ENCODE results near the gene WDR37.
"Not testable (repeated sequence)": the region's sequence is repeated elsewhere in the genome, so short reads cannot be mapped to it uniquely, and the experiment has no call there.

Gene WDR37

DNA sequence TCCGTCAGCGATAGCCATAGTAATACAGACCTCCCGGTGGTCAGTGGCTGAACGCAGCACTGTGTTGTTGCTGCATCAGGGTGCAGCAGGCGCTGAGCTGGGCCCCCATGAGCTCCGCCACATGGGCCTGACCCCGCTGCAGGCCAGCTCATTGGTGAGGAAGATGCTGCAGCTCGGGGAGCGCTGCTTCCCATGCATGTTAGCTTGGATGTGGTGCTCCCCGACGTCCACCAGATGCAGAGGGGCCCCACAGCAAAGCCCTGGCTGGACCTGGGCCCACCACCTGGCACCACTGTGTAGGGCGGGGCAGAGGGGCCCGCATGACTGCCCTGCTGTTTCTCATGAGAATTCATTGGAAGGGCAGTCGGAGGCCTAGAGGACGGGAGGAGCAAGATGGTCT lies 50.8 kb downstream of the WDR37 start:
- DNase-seq (ENCODE audit: low spot score) = no peak

DNA sequence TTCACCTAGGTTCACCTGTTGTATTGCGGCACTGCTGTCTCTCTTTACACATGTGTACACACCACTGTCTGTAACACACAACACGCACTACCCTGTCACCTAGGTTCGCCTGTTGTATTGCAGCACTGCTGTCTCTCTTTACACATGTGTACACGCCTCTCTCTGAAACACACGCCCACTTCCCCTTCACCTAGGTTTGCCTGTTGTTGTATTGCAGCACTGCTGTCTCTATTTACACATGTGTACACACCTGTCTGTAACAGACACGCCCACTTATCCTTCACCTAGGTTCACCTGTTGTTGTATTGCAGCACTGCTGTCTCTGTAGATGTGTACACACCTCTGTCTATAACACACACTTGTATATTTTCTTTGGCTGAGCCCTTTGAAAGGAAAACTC lies 51.5 kb downstream of the WDR37 start:
- DNase-seq (ENCODE audit: low spot score) = no peak

DNA sequence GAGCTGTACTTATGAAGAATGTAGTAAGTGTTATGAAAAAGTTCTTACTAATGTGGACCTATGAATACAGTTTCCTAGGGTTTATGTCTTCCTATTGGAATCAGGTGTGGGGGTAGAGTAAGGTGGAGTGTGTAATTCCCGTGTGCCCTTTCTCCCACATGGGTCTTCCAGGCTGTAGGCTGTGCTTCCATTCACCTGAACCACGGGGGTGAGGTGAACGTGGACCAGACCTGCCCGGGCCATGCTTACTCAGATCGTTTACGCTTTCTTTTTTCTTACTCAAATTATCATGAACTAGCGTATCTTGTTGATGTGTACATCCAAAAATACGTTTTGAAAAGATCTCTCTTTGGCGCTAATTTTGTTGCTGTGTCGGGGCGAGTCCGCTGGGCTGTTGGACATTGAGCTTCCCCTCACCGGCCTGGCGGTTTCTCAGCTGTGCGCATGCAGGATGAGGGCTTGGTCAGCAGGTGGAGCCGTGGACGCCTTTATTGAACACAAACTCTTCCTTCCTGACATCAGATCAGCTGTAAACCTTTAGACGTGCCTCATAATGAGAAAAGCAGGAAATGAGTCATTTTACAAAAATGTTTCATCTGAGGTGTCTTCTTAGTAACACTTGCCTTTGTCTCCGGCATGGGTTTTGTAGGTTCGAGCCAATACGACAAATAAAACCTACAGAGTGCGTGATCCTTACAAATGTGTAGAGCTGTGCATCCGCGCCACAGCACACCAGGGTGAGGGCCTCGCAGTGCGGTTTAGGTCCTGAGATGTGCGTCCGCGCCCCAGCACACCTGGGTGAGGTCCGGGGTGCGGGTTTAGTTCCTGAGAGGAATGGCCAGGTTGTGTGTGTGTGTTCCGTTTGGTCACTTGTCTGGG lies 53.8 kb downstream of the WDR37 start:
- peak; percentile 97 for DNase-seq (ENCODE audit: low spot score)

DNA sequence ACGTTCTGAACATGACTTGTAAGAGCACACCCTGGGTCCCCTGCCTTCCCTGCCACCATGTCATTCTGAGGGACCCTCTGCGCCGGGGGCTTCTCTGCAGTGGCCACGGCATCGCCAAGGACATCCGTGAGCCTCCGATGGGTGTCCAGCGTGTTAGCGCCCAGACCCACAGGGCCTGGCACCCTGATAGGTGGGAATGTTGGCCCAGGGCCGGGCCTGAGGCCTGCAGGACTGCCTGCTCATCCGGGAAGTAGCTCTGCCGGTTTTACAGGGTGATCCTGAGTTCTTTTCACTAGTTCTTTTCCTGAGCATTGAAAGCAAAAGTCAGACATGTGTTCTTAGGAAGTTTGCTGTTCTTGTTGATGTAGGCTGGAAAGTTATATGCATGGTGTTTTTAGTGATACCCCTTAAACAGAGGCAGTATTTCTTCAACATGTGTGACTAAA lies 54.5 kb downstream of the WDR37 start:
- no peak for DNase-seq (ENCODE audit: low spot score)

DNA sequence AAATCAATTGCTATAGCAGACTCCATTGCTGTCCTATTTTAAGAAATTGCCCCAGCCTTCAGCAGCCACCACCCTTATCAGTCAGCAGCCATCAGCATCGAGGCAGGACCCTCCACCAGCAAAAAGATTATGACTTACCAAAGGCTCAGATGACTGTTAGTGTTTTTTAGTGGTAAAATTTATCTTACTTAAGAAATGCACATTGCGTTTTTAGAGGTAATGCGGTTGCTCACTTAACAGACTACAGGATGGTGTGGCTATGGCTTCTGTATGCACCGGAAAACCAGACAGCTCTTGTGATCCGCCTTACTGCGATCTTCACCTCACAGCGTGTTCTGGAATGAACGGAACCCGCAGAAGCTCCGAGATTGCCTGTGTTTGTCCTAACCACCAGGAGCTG lies 58.1 kb downstream of the WDR37 start:
- DNase-seq (ENCODE audit: low spot score) = no peak

DNA sequence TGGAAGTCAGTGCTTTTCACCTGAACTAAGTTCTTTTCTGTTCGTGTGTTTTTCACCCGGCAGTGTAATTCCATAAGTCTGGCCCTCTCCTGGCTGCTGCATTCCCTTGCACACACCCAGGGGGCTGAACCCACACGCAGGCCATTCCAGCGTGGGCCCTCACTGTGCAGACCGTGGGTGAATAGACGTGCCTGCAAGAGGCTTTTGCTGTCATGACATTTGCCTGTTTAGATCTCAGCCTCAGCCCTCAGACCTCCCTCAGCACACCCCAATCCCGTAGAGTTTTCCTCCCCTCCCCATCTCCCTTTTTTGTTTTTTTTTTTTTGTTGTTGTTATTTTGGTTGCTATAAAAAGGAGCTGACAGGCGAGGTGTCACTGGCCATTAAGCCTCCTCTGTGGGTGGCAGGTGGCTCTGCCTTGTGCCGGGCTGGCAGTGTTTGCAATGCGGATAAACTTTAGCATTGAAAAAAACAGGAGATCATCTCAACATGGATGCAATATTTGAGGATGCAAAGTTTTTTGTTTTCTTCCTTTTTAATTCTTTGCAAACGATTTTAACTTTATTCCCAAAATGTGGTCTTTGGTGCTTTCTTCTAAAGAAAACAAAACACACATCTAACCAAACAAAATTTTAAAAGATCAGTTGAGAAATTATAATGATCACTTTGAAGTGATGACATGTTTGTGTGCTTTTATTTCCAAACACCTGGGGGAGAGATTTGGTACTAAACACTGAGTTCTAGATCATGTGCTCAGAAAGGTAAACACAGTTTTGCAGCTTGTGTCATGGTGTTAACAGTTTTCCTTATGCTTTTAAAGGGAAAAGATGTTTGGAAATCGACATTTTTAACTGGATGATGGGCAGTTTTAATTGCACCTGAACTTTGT lies 58.8 kb downstream of the WDR37 start:
- DNase-seq (ENCODE audit: low spot score) = no peak

DNA sequence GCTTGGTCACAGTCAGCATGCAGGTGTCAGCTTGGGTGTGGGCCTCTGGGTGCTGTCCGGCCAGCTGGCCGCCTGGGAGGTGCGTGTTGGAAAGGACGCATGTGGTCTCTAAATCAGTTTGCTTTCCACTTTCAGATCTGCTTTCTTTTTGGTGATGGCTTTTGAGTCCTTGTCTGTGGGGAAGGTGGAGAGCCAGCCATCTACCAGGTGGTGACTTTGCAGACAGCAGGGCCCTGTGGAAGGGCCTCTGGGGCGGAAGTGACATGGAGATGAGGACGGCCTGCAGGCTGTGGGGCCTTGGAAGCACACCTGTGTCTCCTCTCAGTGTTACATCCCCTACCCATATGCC lies 59.4 kb downstream of the WDR37 start:
- DNase-seq (ENCODE audit: low spot score) = no peak

DNA sequence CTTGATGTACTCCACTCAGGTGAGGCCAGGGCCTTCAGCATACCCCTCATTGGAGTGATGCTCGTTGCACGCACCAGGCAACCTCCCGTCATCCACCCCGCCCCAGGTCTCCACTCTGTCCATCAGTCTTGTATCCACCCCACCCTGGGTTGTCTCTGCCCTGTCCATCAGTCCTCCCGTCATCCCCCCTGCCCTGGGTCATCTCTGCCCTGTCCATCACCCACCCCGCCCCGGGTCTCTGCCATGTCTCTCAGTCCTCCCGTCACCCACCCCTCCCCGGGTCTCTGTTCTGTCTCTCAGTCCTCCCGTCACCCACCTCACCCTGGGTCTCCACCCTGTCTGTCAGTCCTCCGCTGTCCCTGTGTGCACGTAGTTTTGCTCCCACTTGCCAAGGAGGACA lies 59.9 kb downstream of the WDR37 start:
- DNase-seq (ENCODE audit: low spot score) = no peak

DNA sequence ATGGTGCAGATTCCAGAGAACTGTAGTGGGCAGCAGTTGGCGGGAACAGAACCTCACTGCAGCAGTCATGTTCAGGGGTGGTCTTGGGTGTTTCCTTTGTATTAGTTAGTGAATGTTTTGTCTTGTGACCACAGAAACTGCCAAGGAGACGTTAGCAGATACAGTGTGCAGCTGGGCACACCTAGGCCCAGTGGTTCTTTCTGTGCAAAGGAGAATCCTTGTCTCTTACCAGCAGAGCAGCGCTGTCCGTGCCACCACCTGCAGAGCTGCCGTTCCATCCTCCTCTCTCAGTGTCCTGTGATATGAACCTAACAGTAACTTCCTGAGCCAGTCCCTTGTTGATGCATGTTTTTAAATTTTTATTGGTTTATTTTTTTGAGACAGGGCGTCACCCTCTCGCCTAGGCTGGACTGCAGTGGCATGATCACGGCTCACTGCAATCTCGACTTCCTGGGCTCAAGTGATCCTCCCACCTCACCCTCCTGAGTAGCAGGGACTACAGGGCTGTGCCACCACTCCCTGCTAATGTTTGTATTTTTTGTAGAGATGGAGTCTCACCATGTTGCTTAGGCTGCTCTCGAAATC lies 60.6 kb downstream of the WDR37 start:
- DNase-seq (ENCODE audit: low spot score) = no peak

DNA sequence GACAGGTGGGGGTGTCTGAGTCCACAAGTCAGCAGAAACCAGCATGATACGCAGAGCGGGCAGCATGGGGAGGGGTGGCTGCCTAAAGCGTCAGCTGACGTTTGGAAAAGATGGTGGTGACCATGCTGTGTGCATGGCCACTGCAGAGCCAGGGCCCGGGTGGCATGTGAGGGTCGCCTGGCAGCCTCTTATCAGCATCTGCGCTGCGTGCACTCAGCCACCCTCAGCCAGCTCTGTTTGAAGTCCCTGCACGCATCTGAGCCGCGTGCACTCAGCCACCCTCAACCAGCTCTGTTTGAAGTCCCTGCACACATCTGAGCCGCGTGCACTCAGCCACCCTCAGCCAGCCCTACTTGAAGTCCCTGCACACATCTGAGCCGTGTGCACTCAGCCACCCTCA lies 61.5 kb downstream of the WDR37 start:
- no peak for DNase-seq (ENCODE audit: low spot score)

DNA sequence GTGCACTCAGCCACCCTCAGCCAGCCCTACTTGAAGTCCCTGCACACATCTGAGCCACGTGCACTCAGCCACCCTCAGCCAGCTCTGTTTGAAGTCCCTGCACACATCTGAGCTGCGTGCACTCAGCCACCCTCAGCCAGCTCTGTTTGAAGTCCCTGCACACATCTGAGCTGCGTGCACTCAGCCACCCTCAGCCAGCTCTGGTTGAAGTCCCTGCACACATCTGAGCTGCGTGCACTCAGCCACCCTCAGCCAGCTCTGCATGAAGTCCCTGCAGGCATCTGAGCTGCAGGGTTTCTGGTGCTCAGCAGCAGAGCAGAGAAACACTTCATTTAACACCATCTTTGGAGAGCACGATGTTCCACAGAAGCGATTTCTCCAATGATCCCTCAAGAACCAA lies 62.1 kb downstream of the WDR37 start:
- not testable (repeated sequence) for DNase-seq (ENCODE audit: low spot score)

DNA sequence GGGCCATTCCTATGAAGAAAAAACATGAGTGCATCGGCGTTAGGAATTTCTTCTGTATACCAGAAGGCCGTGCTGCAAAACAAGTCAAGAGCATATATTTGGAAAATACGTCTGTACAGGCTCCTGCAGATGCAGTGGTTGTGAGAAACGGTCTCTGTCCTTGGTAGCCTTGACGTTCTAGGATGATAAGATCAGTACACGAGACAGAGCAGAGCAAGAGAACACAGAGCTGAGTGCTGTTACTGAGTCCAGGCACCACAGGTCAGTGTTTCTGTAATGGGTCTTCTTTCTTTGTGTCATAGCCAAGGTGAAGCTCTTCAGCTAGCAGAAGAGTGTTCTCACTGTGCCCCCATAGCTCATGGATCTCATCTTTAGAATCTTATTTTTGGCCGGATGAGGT lies 62.8 kb downstream of the WDR37 start:
- DNase-seq (ENCODE audit: low spot score) = no peak

DNA sequence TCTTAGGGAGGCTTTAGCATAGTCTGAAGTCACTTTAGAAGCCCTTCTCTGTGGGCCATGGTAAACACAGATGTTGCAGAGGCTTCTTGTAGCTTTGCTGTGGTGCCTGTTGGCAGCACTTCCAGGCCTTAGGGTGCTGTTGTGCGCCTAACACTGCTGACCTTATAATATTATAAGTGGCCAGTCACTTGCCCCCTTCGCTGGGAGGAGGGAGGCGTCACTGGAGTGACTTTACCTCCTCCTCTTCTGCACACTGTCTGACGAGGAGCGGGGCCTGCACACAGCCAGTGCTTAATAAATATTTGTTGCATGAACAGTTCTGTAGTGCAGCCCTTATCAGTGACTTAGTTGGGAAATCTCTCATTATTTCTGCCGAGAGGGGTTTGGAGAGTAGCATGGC lies 63.3 kb downstream of the WDR37 start:
- DNase-seq (ENCODE audit: low spot score) = no peak

DNA sequence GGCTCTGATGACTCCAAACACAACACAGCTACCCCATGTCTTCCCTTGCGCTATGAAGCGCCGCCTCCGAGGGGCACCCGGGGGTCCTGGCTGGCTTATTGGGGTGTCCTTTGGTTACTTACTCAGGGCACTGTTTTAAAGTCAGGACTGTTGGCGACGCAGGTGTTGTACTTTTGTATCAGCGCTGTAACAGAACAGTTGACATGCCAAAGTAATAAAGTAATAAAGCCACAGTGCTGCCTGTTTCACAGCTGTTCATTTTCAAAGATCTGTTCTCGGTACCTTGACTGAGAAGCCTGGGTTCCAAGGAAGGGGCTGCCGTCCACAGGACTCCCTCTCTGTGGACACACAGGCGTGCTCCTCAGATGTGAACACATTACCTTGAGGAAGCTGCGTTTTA lies 64.1 kb downstream of the WDR37 start:
- DNase-seq (ENCODE audit: low spot score) = no peak

DNA sequence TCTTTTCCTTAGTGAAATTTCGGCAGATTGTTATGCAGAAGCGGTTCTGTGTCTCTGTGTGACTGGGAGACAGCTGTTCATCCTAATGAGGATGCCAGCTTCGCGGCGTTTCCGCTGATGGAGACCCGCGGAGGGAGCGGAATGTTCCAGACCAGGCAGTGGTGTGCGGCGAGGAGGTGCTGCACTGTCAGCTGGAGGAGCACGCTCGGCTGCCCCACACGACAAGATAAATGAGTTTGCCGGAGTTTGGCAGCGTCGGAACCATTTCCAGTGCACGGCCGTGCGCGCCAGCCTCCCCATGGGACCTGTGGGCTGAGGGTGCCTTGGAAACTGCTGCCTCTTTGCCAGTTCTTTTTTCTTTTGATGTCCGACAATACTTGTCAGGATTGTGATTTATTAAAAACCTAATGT lies 64.6 kb downstream of the WDR37 start:
- no peak for DNase-seq (ENCODE audit: low spot score)

DNA sequence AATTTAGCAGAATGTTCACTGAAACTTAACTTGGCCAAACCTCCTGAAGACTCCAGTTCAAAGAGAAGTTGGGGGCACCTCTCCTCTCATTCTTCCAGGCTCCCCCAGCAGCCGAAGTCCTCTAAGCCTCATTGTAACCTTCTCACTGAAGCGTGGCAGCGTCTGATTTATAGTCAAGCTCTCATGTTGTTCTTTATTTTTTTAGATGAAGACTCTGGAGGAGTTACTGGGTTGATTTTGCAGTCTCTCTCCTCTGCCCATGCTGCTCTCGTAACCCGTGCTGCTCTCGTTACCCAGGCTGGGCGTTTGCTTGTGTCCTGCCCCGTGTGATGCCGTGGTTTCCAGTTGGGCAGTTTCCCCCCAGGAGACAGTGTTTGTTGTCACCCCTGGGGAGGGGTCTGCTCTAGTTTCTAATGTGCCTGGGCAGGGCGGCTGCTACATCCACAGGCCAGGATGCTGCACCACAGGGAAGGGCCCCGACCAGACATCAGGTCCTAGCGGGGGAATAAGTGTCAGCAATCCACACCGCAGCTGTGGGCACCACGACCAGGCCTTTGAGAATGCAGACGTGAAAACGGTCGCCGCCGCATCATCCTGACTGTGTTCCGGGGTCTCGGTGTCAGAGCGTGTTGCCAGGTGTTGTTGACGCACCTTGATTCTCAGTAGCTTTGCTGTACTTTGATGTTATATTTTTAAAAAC lies 65.2 kb downstream of the WDR37 start:
- no peak for DNase-seq (ENCODE audit: low spot score)

DNA sequence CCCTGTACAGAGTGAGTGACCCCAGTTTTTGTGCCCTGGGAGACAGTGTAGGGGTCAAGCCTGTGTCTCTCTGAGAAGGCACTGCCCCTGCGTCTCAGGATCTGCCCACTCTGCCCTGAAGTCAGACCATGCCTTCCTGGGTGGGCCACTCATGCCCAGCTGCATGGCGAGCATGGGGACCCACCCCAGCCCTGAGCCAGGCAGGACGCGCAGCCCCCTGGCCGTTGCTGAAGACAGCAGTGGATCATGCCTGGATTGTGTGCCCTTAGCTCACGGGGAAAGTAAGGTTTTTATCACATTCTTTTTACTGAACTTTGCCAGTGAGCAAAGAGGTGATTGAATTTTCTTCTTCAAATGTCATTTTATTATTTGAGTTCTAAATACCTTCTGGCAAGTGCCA lies 66.2 kb downstream of the WDR37 start:
- DNase-seq (ENCODE audit: low spot score) = no peak

DNA sequence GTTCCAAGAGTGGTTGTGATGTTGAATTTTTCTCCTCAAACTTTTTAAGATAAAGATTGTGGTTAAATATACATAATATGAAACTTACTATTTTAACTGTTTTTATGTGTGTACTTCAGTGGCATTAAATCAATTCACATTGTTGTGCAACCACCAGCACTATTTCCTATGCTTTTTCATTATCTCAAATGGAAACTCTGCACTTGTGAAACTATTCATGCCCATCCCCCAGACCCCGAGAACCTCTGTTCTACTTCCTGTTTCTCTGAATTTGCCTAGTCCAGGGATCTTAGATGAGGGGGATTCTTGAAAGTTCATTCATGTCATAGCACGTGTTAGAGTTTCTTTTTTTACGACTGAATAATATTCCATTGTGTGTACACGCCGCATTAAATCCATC lies 67.0 kb downstream of the WDR37 start:
- no peak for DNase-seq (ENCODE audit: low spot score)

DNA sequence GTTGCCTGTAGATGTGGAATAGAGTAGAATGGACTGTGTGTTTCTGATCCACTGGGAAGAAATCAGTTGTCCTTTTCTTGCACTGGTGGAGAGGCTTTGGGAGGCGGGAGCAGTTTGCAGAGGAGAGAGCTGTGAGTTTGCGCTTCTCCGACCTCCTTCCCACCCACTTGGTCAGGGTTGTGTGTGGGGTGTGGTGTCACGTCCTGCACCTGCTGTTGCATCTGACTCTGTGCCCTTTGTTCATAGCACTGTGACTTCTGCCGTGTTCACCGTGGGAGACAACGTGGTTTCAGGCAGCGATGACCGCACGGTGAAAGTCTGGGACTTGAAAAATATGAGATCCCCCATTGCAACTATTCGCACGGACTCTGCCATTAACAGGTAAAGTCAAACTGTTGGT lies 67.8 kb downstream of the WDR37 start:
- DNase-seq (ENCODE audit: low spot score) = no peak

DNA sequence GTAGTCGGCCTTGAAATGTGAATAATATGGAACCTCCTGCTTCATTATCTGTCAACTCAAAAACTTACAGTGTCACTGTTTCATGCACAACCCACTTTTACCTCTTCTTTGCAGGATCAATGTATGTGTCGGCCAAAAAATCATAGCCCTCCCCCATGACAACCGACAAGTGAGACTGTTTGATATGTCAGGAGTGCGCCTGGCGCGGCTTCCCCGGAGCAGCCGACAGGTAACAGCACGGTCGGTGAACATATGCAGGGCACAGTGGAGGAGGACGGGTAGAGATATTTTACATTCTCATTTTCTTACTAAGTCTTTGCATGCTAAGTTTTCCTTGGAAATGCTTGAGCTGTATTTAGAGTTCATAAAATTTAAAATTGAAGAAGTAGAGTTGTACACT lies 68.6 kb downstream of the WDR37 start:
- DNase-seq (ENCODE audit: low spot score) = no peak

DNA sequence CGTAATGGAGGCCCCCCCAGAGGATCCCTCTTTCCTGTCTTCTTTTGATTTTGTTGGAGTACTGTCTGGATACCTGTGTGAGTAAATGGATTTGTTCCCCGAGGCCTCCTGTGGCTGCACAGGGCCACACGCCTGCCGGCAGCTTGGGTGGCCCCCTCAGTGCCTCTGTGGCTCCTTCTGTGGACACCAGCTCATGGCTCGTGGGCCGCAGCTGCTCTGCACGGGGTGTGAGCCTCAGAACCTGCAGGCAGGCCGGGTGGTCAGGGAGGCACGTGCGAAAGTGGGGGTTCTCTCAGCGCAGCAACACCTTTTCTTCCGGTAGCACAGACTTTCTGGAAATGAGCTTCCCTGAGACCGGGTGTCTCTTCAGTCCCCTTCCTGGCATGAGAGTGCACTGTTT lies 70.3 kb downstream of the WDR37 start:
- DNase-seq (ENCODE audit: low spot score) = no peak

DNA sequence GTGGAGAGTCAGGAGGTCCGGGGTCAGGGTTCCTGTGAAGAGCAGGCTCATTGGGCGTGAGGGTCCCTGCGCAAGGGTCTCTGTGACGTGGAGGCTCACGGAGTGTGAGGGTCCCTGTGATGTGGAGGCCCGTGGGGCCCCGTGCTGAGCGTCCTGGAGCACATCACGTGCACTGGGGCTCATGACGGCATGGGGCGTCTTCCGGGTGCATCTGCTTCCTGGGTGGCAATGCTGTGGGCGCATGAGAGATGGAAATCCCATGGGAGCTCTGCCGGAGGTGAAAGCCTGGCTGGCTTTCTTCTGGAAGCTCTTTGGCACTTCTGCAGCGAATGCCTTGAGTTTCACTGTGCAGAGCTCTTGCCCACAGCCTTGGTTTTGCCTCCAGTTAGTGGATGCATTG lies 71.4 kb downstream of the WDR37 start:
- DNase-seq (ENCODE audit: low spot score) = no peak

Measured in RKO (cell line).